Measurements from ENCODE around the gene RPGRIP1. TPM values are rescaled to one million over a fixed set of nuclear protein-coding genes. Genes with fewer than 3 reads are reported as not detected.
A peak's percentile ranks its signal among the peaks of the same experiment; 100 is the strongest.

RPGRIP1 gene
- polyA plus RNA-seq, 1 of the 3 experiments (the other 2 are of a cell fraction), result not detected

- H3K9ac ChIP-seq, result no peak overlapping the region
- H3K79me2 ChIP-seq (ENCODE audit: insufficient read depth), result no peaks in the 10 kb centered on the region
- H3F3A ChIP-seq (replicated peaks; ENCODE audit: insufficient read depth), result no peaks in the 10 kb centered on the region
- H3K9me2 ChIP-seq, result no peaks in the 10 kb centered on the region
- no peaks in the 10 kb centered on the region for H3K9me3 ChIP-seq
- CTCF ChIA-PET, result no interaction called here
- no peak for DNase-seq
- no peak overlapping the region for H3K27ac ChIP-seq (ENCODE audit: low read depth in 2 of 2, low read length in 1 of 2)
- POLR2A ChIA-PET, result no interaction called here
- TF ChIP-seq RXRA (IDR thresholded peaks at IDR 0.05; ENCODE audit: borderline replicate concordance, low read depth), result no peak
- no peak for TF ChIP-seq RCOR1 (IDR thresholded peaks at IDR 0.05; ENCODE audit: low read length)
- H3K4me3 ChIP-seq (ENCODE audit: low read depth in 2 of 2, low read length in 1 of 2), result no peak overlapping the region
- H4K20me1 ChIP-seq (ENCODE audit: insufficient read depth), result no peaks in the 10 kb centered on the region
- H3K36me3 ChIP-seq (replicated peaks in 1 of 2; ENCODE audit: control insufficient read depth in 1 of 2, insufficient read depth in 2 of 2, low read length in 1 of 2), result no peaks in the 10 kb centered on the region
- peaks cover 15% of the 10 kb centered on the region; the same call in 1 of the 2 replicates for H3K27me3 ChIP-seq (ENCODE audit: insufficient read depth)
- H2AFZ ChIP-seq (ENCODE audit: low read depth), result no peak overlapping the region
- H3K4me2 ChIP-seq, result no peak overlapping the region
- 66% methylated on average over 2 of the region's 2 CpGs for WGBS (ENCODE audit: low lambda C conversion rate)
- H3K4me1 ChIP-seq (ENCODE audit: control insufficient read depth in 1 of 2, insufficient read depth in 2 of 2, low read depth in 1 of 2, low read length in 1 of 2), result no peaks in the 10 kb centered on the region; a peak in 1 of 4 replicates
Measured at GRCh38 chr14:21311614-21312013, 31.7 kb downstream of the RPGRIP1 start.

DNA sequence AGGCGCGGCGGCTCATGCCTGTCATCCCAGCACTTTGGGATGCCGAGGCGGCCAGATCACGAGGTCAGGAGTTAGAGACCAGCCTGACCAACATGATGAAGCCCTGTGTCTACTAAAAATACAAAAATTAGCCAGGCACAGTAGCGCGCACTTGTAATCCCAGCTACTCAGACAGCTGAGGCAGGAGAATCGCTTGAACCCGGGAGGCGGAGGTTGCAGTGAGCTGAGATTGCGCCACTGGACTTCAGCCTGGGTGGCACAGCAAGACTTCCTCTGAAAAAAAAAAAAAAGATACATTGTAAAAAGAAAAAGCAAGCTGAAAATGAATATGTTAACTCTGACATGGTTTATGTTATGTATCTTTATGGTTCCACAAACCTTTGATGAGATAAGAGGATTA is 33.6 kb downstream of the RPGRIP1 start:
- H3K4me3 ChIP-seq (ENCODE audit: low read depth in 2 of 2, low read length in 1 of 2), result no peak overlapping the region
- no peaks in the 10 kb centered on the region for H3K9me2 ChIP-seq
- ChIA-PET POLR2A (no interaction called here), CTCF (no interaction called here)
- no peaks in the 10 kb centered on the region for H3K9me3 ChIP-seq
- H3K27me3 ChIP-seq (ENCODE audit: insufficient read depth), result peaks cover 15% of the 10 kb centered on the region; the same call in 1 of the 2 replicates
- no peak overlapping the region for H2AFZ ChIP-seq (ENCODE audit: low read depth)
- TF ChIP-seq CHD2 (IDR thresholded peaks at IDR 0.05; ENCODE audit: low read length, partially characterized antibody) (no peak), RAD21 (IDR thresholded peaks at IDR 0.05; ENCODE audit: low read length) (no peak), SIN3A (IDR thresholded peaks at IDR 0.05; ENCODE audit: borderline replicate concordance, low read depth, low read length) (no peak), TEAD4 (IDR thresholded peaks at IDR 0.05; ENCODE audit: borderline replicate concordance, insufficient read depth) (no peak), CTCF (IDR thresholded peaks at IDR 0.05) (no peak), RCOR1 (IDR thresholded peaks at IDR 0.05; ENCODE audit: low read length) (no peak), RFX5 (IDR thresholded peaks at IDR 0.05; ENCODE audit: low read length) (no peak), TCF12 (IDR thresholded peaks at IDR 0.05) (no peak), FOXM1 (IDR thresholded peaks at IDR 0.05; ENCODE audit: low read depth) (no peak)
- H3K27ac ChIP-seq (ENCODE audit: low read depth in 2 of 2, low read length in 1 of 2), result no peak overlapping the region
- no peaks in the 10 kb centered on the region for H3K79me2 ChIP-seq (ENCODE audit: insufficient read depth)
- WGBS (ENCODE audit: low lambda C conversion rate), result 65% methylated on average over 12 of the region's 12 CpGs
- no peaks in the 10 kb centered on the region; a peak in 1 of 4 replicates for H3K4me1 ChIP-seq (ENCODE audit: control insufficient read depth in 1 of 2, insufficient read depth in 2 of 2, low read depth in 1 of 2, low read length in 1 of 2)
- H3K4me2 ChIP-seq, result no peak overlapping the region
- no peak overlapping the region for H3K9ac ChIP-seq
- no peaks in the 10 kb centered on the region for H3K36me3 ChIP-seq (replicated peaks in 1 of 2; ENCODE audit: control insufficient read depth in 1 of 2, insufficient read depth in 2 of 2, low read length in 1 of 2)
- no peaks in the 10 kb centered on the region for H4K20me1 ChIP-seq (ENCODE audit: insufficient read depth)
- no peaks in the 10 kb centered on the region for H3F3A ChIP-seq (replicated peaks; ENCODE audit: insufficient read depth)
- DNase-seq, result no peak

DNA sequence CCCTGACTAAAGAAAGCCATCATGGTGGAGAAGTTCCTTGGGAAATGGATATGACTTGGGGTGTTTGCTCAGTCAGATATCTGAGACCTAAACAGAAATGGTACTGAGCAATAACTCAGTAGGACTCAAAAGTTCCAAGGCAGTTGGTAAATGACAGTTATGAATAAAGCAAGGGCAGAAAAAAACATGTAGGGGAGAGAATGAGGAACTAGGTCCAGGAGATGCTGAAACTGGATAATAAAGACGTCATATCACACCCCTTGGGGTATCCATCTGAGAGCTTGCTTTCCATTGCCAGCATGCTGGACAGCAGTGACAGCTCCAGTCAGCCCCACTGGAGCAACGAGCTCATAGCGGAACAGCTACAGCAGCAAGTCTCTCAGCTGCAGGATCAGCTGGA is 37.5 kb downstream of the RPGRIP1 start:
- H3K4me1 ChIP-seq (ENCODE audit: control insufficient read depth in 1 of 2, insufficient read depth in 2 of 2, low read depth in 1 of 2, low read length in 1 of 2), result no peaks in the 10 kb centered on the region; a peak in 1 of 4 replicates
- no peaks in the 10 kb centered on the region for H3K79me2 ChIP-seq (ENCODE audit: insufficient read depth)
- no peak for DNase-seq
- no peak overlapping the region for H3K9ac ChIP-seq
- H3K9me3 ChIP-seq, result no peaks in the 10 kb centered on the region
- POLR2A ChIA-PET, result no interaction called here
- no peak overlapping the region for H3K4me3 ChIP-seq (ENCODE audit: low read depth in 2 of 2, low read length in 1 of 2)
- no peaks in the 10 kb centered on the region for H3K9me2 ChIP-seq
- TF ChIP-seq MXI1 (IDR thresholded peaks at IDR 0.05; ENCODE audit: low read depth, low read length) (no peak), USF1 (IDR thresholded peaks at IDR 0.05; ENCODE audit: borderline replicate concordance, low read depth) (no peak)
- TF ChIP-seq, protein P1, sequence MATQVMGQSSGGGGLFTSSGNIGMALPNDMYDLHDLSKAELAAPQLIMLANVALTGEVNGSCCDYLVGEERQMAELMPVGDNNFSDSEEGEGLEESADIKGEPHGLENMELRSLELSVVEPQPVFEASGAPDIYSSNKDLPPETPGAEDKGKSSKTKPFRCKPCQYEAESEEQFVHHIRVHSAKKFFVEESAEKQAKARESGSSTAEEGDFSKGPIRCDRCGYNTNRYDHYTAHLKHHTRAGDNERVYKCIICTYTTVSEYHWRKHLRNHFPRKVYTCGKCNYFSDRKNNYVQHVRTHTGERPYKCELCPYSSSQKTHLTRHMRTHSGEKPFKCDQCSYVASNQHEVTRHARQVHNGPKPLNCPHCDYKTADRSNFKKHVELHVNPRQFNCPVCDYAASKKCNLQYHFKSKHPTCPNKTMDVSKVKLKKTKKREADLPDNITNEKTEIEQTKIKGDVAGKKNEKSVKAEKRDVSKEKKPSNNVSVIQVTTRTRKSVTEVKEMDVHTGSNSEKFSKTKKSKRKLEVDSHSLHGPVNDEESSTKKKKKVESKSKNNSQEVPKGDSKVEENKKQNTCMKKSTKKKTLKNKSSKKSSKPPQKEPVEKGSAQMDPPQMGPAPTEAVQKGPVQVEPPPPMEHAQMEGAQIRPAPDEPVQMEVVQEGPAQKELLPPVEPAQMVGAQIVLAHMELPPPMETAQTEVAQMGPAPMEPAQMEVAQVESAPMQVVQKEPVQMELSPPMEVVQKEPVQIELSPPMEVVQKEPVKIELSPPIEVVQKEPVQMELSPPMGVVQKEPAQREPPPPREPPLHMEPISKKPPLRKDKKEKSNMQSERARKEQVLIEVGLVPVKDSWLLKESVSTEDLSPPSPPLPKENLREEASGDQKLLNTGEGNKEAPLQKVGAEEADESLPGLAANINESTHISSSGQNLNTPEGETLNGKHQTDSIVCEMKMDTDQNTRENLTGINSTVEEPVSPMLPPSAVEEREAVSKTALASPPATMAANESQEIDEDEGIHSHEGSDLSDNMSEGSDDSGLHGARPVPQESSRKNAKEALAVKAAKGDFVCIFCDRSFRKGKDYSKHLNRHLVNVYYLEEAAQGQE (IDR thresholded peaks at IDR 0.05; ENCODE audit: low read depth, low read length), result peak; percentile 41; the same call in 1 of the 2 replicates
- TF ChIP-seq, protein P2, sequence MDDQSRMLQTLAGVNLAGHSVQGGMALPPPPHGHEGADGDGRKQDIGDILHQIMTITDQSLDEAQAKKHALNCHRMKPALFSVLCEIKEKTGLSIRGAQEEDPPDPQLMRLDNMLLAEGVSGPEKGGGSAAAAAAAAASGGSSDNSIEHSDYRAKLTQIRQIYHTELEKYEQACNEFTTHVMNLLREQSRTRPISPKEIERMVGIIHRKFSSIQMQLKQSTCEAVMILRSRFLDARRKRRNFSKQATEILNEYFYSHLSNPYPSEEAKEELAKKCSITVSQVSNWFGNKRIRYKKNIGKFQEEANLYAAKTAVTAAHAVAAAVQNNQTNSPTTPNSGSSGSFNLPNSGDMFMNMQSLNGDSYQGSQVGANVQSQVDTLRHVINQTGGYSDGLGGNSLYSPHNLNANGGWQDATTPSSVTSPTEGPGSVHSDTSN (IDR thresholded peaks at IDR 0.05), result no peak
- H3K4me2 ChIP-seq, result no peak overlapping the region
- CTCF ChIA-PET, result interaction anchor here (0.6 kb wide), 1 partner anchor 1802 kb away, joined by 3 read pairs; no protein-coding TSS in a partner anchor
- H2AFZ ChIP-seq (ENCODE audit: low read depth), result no peak overlapping the region
- no peaks in the 10 kb centered on the region for H3F3A ChIP-seq (replicated peaks; ENCODE audit: insufficient read depth)
- 57% methylated on average over 3 of the region's 3 CpGs for WGBS (ENCODE audit: low lambda C conversion rate)
- no peaks in the 10 kb centered on the region for H4K20me1 ChIP-seq (ENCODE audit: insufficient read depth)
- no peaks in the 10 kb centered on the region for H3K36me3 ChIP-seq (replicated peaks in 1 of 2; ENCODE audit: control insufficient read depth in 1 of 2, insufficient read depth in 2 of 2, low read length in 1 of 2)
- H3K27me3 ChIP-seq (ENCODE audit: insufficient read depth), result peaks cover 12% of the 10 kb centered on the region; the same call in 1 of the 2 replicates
- H3K27ac ChIP-seq (ENCODE audit: low read depth in 2 of 2, low read length in 1 of 2), result no peak overlapping the region

Measured in SK-N-SH (cell line).